HG02884 (cell line): Measurements from ENCODE around the gene DNAJB13.
"Not testable (repeated sequence)": the region's sequence is repeated elsewhere in the genome, so short reads cannot be mapped to it uniquely, and the experiment has no call there.

ENCODE experiments used
- ATAC-seq: cut with Tn5 transposase; IDR thresholded peaks from one replicate; pipeline ENCODE4 v1.9.1; 2021; ENCODE audit warnings: mild to moderate bottlenecking, moderate library complexity; ENCODE audit not compliant: unreplicated experiment

Gene DNAJB13

GRCh38 chr11:73950869-73951710 lies at the start of gene DNAJB13:
Gene DNAJB13, plus strand, starts transcription at chr11:73951026. Its CDS starts 44 bp downstream, at chr11:73951070.
- no peak for ATAC-seq

DNA sequence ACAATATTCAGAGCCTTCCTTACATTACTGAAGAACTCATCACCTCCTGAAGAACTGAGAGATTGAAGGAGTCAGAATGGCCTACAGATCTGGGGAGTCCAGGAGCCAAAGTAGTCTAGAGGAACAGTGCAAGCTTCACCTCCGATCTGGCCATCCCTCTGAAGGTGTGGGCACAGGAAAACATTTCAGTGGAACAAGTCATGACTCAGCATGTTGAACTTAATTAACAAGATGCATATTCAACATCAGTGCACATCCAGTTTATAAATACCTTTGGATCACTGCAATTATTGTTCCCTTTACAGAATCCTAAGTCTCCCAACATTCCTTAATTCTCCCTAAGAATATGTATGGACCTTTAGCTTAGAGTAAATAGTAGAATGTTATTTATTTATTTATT lies 48.5 kb upstream of the DNAJB13 start:
- no peak for ATAC-seq

- no peak for ATAC-seq
Observed at GRCh38 chr11:73907191-73907590, 43.6 kb upstream of the DNAJB13 start.

DNA sequence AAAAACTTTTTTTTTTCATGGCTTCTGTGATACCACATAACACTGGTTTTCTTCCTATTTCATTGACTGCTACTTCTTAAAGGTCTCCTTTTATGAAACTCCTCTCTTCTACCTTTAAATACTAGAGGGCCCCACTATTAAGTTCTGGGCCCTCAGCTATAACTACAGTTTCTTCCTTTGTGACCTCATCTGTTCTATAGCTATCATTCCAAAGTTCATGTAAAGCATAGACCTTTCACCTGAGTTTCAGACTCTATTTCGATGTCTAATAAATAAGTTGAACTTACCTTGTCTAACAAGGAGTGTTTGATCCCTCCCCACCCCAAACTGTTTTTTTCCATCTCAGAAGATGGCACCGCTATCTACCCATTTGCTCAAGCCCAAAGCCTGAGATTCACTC lies 38.8 kb upstream of the DNAJB13 start:
- no peak for ATAC-seq

DNA sequence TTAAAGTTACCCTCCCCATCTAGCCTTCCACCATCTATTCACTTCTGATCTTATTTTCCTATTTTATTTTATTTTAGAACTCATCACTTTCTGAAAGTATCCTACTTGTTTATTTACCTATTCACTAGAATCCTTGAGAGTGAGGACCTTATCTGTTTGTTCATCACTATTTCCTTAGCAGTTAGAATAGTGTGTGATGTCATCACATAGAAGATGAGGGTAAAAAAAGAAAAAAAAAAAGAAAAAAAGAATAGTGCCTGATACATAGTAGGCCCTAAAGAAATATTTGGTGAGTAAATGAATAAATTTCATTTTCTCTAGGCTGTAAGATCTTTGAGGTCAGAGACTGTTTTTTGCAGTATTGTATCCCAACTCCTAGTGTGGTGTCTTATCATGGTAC lies 37.4 kb upstream of the DNAJB13 start:
- no peak for ATAC-seq

- no peak for ATAC-seq
Observed at GRCh38 chr11:73914284-73914683, 36.5 kb upstream of the DNAJB13 start.

DNA sequence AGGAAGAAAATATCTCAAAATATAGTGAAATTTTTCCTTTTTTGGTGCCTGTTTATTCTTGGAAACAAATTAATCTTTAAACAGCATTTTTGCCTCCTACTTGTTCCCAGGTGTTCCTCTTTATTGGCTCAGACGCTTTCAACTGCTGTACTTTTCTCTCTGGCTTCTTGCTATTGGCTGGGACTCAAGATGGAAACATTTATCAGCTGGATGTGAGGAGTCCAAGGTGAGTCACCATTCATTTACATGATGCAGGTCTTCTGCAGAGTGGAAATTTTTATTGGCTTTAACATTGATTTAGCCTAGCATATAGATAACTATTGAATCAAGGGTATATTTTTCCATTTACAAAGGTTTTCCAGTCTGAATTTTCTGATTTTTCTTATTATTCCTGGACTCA lies 34.4 kb upstream of the DNAJB13 start:
- no peak for ATAC-seq

- no peak for ATAC-seq
Observed at GRCh38 chr11:73921180-73921579, 29.6 kb upstream of the DNAJB13 start.

DNA sequence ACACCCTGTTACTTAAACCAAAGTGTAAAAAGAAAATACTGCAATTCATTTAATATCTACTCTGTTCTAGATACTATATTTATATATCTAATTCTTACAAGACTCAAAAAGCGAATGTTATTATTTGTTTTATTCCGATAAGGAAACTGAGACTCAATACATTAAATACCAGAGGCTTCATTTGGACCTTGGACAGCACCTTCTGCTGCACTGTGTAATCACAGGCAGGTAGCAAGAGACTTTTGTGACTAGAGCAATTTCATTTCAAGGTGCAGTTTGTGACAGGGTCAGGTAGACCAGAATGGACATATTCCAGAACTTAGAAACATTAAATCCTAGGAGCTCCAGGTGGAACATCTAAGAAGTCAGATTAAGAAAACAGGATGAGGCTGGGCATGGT lies 21.4 kb upstream of the DNAJB13 start:
- ATAC-seq: no peak

DNA sequence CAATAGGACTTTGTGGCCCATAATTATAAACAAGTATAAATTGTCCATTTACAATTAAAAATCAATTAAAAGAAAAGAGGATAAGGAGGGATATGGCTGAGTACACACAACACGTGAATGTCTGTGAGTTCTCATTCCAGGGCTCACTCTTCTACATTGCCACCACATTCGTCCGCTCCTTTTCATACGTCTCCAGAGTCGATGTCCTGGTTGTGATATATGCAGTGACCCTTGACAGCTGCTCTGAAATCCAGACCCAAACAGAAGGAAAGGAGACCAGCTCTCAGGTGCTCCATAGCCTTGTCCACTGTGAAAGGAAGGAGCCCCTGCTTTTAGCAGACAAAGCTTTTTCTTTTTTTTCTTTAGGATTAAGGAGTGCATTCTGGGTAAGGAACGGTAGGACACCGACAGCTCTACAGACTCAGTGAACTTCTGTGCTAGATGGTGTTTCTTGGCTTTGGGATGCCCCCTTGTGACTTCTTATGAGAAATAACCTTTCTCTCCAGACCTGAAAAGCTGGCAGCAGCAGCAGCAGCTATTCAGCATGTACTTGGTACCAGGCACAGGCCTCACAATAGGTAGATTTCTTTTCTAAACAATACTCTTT lies 19.7 kb upstream of the DNAJB13 start:
- no peak for ATAC-seq

- no peak for ATAC-seq
Observed at GRCh38 chr11:73931951-73932350, 18.9 kb upstream of the DNAJB13 start.

GRCh38 chr11:73932781-73933180 lies 18.0 kb upstream of the DNAJB13 start:
- ATAC-seq: no peak

DNA sequence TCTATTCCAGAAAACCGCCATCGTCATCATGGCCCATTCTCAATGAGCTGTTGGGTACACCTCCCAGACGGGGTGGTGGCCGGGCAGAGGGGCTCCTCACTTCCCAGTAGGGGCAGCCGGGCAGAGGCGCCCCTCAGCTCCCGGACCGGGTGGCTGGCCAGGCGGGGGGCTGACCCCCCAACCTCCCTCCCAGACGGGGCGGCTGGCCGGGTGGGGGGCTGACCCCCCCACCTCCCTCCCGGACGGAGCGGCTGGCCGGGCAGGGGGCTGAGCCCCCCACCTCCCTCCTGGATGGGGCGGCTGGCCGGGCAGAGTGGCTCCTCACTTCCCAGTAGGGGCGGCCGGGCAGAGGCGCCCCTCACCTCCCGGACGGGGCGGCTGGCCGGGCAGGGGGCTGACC lies 14.8 kb upstream of the DNAJB13 start:
- ATAC-seq: not testable (repeated sequence)

DNA sequence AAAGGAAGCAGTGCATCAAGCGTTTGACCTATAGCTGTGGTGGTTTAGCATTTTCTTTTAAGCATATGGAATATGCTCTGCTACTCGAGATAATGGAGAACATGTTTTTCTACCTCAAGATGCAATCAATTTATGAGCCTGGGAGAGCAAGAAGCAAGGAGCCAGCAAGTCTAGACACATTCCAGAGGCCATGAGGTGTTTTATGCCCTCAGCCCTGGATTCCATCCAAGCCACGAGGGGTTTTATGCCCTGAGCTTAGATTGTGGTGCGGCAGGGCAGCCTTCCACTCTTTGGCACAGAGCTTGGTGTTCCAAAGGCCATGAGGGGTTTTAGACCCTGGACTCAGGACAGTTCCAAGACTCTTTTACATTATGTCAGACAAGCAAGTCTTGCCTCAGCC lies 11.7 kb upstream of the DNAJB13 start:
- ATAC-seq: no peak

DNA sequence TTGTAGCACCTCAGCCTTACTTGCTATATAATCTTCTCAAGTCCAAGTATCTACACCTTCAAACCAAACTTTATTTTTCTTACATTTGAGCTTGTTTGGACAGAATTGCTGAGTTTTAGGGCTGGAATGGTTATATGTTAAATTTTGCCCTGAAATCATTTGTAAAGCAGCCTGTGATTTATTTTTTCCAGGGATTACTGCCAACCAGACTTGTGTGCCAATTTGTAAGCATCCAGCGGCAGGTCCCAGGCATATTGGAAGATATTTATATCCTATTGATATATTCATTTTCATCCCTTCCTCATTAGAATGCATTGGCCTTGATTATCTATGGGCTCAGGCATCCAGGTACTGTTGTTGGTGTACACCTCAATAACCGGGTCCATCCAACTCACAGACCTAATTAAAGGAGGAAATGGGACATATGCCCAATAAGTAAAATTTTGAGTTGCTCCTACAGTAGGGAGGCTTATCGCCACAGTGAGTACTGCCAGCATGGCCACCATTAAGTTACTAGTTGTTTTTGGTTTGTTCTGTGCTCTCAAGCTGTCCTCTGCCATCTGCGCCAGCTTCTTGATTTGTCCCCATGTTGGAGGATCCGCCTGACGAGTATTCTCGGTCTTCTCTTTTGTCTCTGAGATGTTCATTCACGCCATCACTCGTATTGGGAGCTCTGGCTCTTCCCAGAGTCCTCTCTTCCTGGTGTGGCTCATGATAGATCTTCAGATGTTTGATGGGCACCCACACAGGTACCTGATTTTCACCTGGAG lies 9.8 kb upstream of the DNAJB13 start:
- ATAC-seq: no peak

GRCh38 chr11:73942010-73942409 lies 8.8 kb upstream of the DNAJB13 start:
- ATAC-seq: no peak

- ATAC-seq: no peak
Observed at GRCh38 chr11:73944085-73944484, 6.7 kb upstream of the DNAJB13 start.

DNA sequence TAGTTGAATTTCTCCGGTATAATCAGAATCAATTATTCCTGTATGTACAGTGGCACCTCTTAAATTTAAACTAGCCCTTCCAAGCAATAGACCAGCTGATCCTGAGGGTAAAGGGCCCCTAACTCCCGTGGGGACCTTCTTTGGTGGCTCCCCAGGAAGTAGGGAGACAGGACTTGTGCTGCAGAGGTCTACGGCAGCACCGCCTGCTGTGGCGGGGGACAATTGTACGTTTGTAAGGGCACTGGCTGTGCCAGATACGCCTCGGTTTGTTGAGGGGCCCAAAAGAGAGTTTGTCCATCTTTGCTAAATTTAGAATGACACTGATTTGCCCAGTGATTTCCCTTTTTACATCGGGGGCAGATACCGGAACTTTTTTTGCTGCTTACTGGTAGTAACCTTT lies 5.9 kb upstream of the DNAJB13 start:
- no peak for ATAC-seq

DNA sequence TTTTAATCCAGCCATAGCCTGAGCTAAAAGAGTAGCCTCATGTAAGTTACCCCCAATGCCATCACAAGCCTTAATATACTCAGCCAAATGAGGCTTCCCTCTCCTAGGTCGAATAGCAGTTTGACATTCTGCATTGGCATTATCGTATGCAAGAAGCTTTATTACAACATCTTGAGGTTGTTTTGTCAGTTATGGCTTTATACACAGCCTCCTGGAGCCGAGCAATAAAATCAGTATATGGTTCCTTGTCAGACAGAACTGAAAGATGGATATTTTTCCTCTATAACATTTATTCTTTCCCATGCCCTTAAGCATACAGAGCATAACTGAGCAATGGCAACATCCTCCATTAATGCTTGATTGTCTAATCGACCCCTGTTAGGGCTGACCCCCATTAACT lies 5.4 kb upstream of the DNAJB13 start:
- ATAC-seq: no peak

DNA sequence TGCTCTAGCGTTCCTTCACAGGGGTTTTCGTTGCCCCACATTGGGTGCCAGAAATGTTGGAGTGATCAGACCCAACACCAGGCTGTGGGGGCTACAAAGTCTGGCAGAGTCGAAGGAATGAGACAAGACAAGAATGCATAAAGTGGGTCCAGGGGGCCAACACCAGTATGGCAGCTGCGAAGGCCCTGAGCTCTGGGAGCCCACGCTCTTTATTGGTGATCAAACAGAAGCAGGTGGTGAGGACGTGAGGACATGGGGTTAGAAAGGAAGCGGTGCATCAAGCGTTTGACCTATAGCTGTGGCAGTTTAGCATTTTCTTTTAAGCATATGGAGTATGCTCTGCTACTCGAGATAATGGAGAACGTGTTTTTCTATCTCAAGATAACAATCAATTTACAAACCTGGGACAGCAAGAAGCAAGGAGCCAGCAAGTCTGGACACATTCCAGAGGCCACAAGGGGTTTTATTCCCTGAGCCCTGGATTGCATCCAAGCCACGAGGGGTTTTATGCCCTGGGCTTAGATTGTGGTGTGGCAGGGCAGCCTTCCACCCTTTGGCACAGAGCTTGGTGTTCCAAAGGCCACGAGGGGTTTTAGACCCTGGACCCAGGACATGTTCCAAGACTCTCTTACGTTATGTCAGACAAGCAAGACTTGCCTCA lies 3.9 kb upstream of the DNAJB13 start:
- ATAC-seq: no peak

GRCh38 chr11:73949246-73949645 lies 1.6 kb upstream of the DNAJB13 start:
- no peak for ATAC-seq
